IMR-90 (cell line): Measurements from ENCODE around the gene NR1I2. TPM values are rescaled to one million over a fixed set of nuclear protein-coding genes. Genes with fewer than 3 reads are reported as not detected.

Experiments used
- ATAC-seq: fragments of 200-7000 bp; cut with Tn5 transposase; 2 replicates; pipeline ENCODE4 v1.9.1; 2020; ENCODE audit warnings: low read depth, mild to moderate bottlenecking, moderate library complexity
- BruUV-seq: library from RNA; stranded (reverse); fragments of 400-500 nt; replicated peaks from 2 replicates; lab custom pipeline; 2021; lab: Mats Ljungman, UMichigan
- CTCF ChIA-PET: fragments of 300-600 bp; formaldehyde crosslinking; extraction: SDS; loops from one replicate; lab custom pipeline; 2021; ENCODE audit warnings: antibody characterized with exemption; lab: Yijun Ruan, JAX
- POLR2A ChIA-PET: fragments of 300-600 bp; sonication (Branson Sonifier 250); formaldehyde crosslinking; loops from one replicate; lab custom pipeline; 2022; ENCODE audit warnings: antibody characterized with exemption; ENCODE audit not compliant: unreplicated experiment; lab: Charles Lee
- DNase-seq: peaks from one replicate; pipeline ENCODE4 v3.0.0; 2013
- H2AFZ ChIP-seq: replicated peaks from 2 replicates; pipeline ENCODE3; 2013; ENCODE audit warnings: low read length, mild to moderate bottlenecking; ENCODE audit not compliant: poor library complexity
- H2AK5ac ChIP-seq: 2 replicates; pipeline ENCODE4 v1.6.1; 2013; ENCODE audit warnings: low read depth, low read length, inconsistent platforms
- H2AK9ac ChIP-seq: replicated peaks from 2 replicates; pipeline ENCODE3; 2013; ENCODE audit warnings: mild to moderate bottlenecking, low read depth, low read length, moderate library complexity; ENCODE audit not compliant: poor library complexity
- H2BK120ac ChIP-seq: 2 replicates; pipeline ENCODE4 v1.6.1; 2013; ENCODE audit warnings: low read depth, low read length, inconsistent platforms
- H2BK15ac ChIP-seq: 3 replicates; pipeline ENCODE4 v1.6.1; 2013; ENCODE audit warnings: low read depth, low read length, inconsistent platforms
- H2BK20ac ChIP-seq: 2 replicates; pipeline ENCODE4 v1.6.1; 2013; ENCODE audit warnings: low read depth, mild to moderate bottlenecking, inconsistent platforms, low read length, moderate library complexity
- H2BK5ac ChIP-seq: 2 replicates; pipeline ENCODE4 v1.6.1; 2013; ENCODE audit warnings: mild to moderate bottlenecking, low read depth, low read length, inconsistent platforms; ENCODE audit not compliant: poor library complexity, severe bottlenecking
- H3K14ac ChIP-seq: replicated peaks from 2 replicates; pipeline ENCODE4 v1.6.1; 2013; ENCODE audit warnings: low read depth, low read length, inconsistent platforms
- H3K18ac ChIP-seq: 2 replicates; pipeline ENCODE4 v1.6.1; 2013; ENCODE audit warnings: low read depth, low read length, control low read depth
- H3K23ac ChIP-seq: 2 replicates; pipeline ENCODE4 v1.6.1; 2013; ENCODE audit warnings: low read depth, low read length, inconsistent platforms
- H3K27ac ChIP-seq: 2 replicates; pipeline ENCODE4 v1.5.1; 2013; ENCODE audit warnings: mild to moderate bottlenecking, control low read depth, low read length; ENCODE audit not compliant: insufficient read depth
- H3K27me3 ChIP-seq: 2 replicates; pipeline ENCODE4 v1.6.1; 2013; ENCODE audit warnings: low read length; ENCODE audit not compliant: control insufficient read depth, insufficient read depth
- H3K36me3 ChIP-seq: 2 replicates; pipeline ENCODE4 v1.6.1; 2013; ENCODE audit warnings: low read length, mixed read lengths; ENCODE audit not compliant: control insufficient read depth, insufficient read depth
- H3K4ac ChIP-seq: 2 replicates; pipeline ENCODE4 v1.6.1; 2013; ENCODE audit warnings: low read depth, low read length, inconsistent platforms
- H3K4me1 ChIP-seq: 2 replicates; pipeline ENCODE4 v1.6.1; 2013; ENCODE audit warnings: low read length, mixed read lengths; ENCODE audit not compliant: control insufficient read depth, insufficient read depth
- H3K4me2 ChIP-seq: 2 replicates; pipeline ENCODE4 v1.6.1; 2013; ENCODE audit warnings: low read depth, mild to moderate bottlenecking, control low read depth, low read length, moderate library complexity
- H3K4me3 ChIP-seq: 2 replicates; pipeline ENCODE4 v1.5.1; 2013; ENCODE audit warnings: low read depth, mild to moderate bottlenecking, control low read depth, low read length, moderate library complexity; ENCODE audit not compliant: insufficient read depth
- H3K56ac ChIP-seq: 2 replicates; pipeline ENCODE4 v1.6.1; 2013; ENCODE audit warnings: low read length, inconsistent platforms; ENCODE audit not compliant: insufficient read depth; ENCODE audit errors: extremely low read depth
- H3K79me1 ChIP-seq, 2 experiments: 2 replicates each; pipeline ENCODE4 v1.6.1; 2013; ENCODE audit warnings: low read length in 2 of 2, inconsistent platforms in 1 of 2, low read depth in 1 of 2
- H3K9ac ChIP-seq: 2 replicates; pipeline ENCODE4 v1.6.1; 2013; ENCODE audit warnings: low read depth, low read length, control low read depth
- H3K9me1 ChIP-seq: 2 replicates; pipeline ENCODE4 v1.6.1; 2013; ENCODE audit warnings: low read length, inconsistent platforms; ENCODE audit not compliant: insufficient read depth
- H3K9me3 ChIP-seq: 2 replicates; pipeline ENCODE4 v1.6.1; 2013; ENCODE audit warnings: low read length; ENCODE audit not compliant: control insufficient read depth, insufficient read depth
- H4K20me1 ChIP-seq: 2 replicates; pipeline ENCODE4 v1.6.1; 2013; ENCODE audit warnings: low read length, inconsistent platforms; ENCODE audit not compliant: insufficient read depth
- H4K5ac ChIP-seq: 2 replicates; pipeline ENCODE4 v1.6.1; 2013; ENCODE audit warnings: mild to moderate bottlenecking, low read depth, low read length, control low read depth
- H4K8ac ChIP-seq, 2 experiments: 2 replicates each; pipeline ENCODE4 v1.6.1; 2013; ENCODE audit warnings: low read depth in 2 of 2, low read length in 2 of 2, control low read depth in 1 of 2, inconsistent platforms in 1 of 2
- H4K91ac ChIP-seq: 2 replicates; pipeline ENCODE4 v1.6.1; 2013; ENCODE audit warnings: low read depth, low read length, inconsistent platforms; ENCODE audit not compliant: insufficient read depth
- BHLHE40 ChIP-seq: fragments of 150-350 bp; IDR thresholded peaks from 2 replicates; pipeline ENCODE4 v1.6.1; 2016; ENCODE audit warnings: mild to moderate bottlenecking, low read depth, low read length
- CHD1 ChIP-seq: IDR thresholded peaks from 2 replicates; pipeline ENCODE4 v1.6.1; 2012; ENCODE audit warnings: low read depth, low read length, improper control_type of control experiment
- FOS ChIP-seq: fragments of 150-350 bp; IDR thresholded peaks from 2 replicates; pipeline ENCODE4 v1.6.1; 2016; ENCODE audit warnings: low read depth, low read length
- MAZ ChIP-seq: IDR thresholded peaks from 2 replicates; pipeline ENCODE4 v1.6.1; 2012; ENCODE audit warnings: low read depth, mild to moderate bottlenecking, low read length, improper control_type of control experiment, moderate library complexity, borderline replicate concordance
- MXI1 ChIP-seq: IDR thresholded peaks from 2 replicates; pipeline ENCODE4 v1.6.1; 2012; ENCODE audit warnings: low read depth, mild to moderate bottlenecking, low read length, moderate library complexity, borderline replicate concordance
- NFE2L2 ChIP-seq: fragments of 150-350 bp; IDR thresholded peaks from 2 replicates; pipeline ENCODE4 v1.6.1; 2016; ENCODE audit warnings: low read depth, mild to moderate bottlenecking, low read length
- POLR2A ChIP-seq: IDR thresholded peaks from 2 replicates; pipeline ENCODE4 v1.6.1; 2012; ENCODE audit warnings: mild to moderate bottlenecking, low read depth, low read length
- RAD21 ChIP-seq: IDR thresholded peaks from 2 replicates; pipeline ENCODE4 v1.6.1; 2012; ENCODE audit warnings: low read length, improper control_type of control experiment
- RCOR1 ChIP-seq: IDR thresholded peaks from 2 replicates; pipeline ENCODE4 v1.6.1; 2012; ENCODE audit warnings: mild to moderate bottlenecking, low read length, improper control_type of control experiment; ENCODE audit not compliant: insufficient replicate concordance
- RFX5 ChIP-seq: IDR thresholded peaks from 2 replicates; pipeline ENCODE4 v1.8.0; 2012; ENCODE audit warnings: low read depth, mild to moderate bottlenecking, low read length, moderate library complexity
- SMC3 ChIP-seq: fragments of 150-350 bp; IDR thresholded peaks from 2 replicates; pipeline ENCODE4 v1.6.1; 2016; ENCODE audit warnings: low read depth, mild to moderate bottlenecking, antibody characterized with exemption, low read length, moderate library complexity
- WGBS, 2 experiments: methylation state at CpG; one replicate each; pipeline versions ENCODE4 v1.1.5 to v1.1.7; 2013; ENCODE audit warnings: missing lambda C conversion rate in 2 of 2; ENCODE audit not compliant: insufficient read length in 1 of 2; ENCODE audit errors: extremely low coverage in 2 of 2; 5-methylcytosine and 5-hydroxymethylcytosine counted together
- dilution Hi-C: fragments of 300-500 bp; cut with HindIII; formaldehyde crosslinking; loops from one replicate; pipeline ENCODE4 v1.14.3; 2018; ENCODE audit warnings: low sequenced_read_pairs; ENCODE audit not compliant: unreplicated experiment
- in situ Hi-C: fragments of 300-500 bp; cut with MboI; formaldehyde crosslinking; loops from 3 replicates; pipeline ENCODE4 v1.14.3; 2019; ENCODE audit warnings: low sequenced_read_pairs, inconsistent platforms, mixed read lengths
- intact Hi-C: fragments of 100-400 bp; cut with micrococcal nuclease; formaldehyde crosslinking; loops from 2 replicates; pipeline ENCODE4 v1.10.0; 2022
- polyA plus RNA-seq, 3 experiments: library from polyadenylated mRNA; depleted of rRNA; stranded (reverse); fragments of >200 nt; gene quantifications; 2 replicates each; pipeline ENCODE4 v1.2.3, GENCODE V29; 2012; ENCODE audit warnings: low replicate concordance in 1 of 3
- total RNA-seq: library from RNA; depleted of rRNA; stranded (reverse); fragments of >200 nt; gene quantifications from 2 replicates; pipeline ENCODE4 v1.2.3, GENCODE V29; 2012
- TF ChIP-seq, protein P1 (sequence below): conservative IDR thresholded peaks from 2 replicates; pipeline ENCODE4 v1.5.1; 2012; ENCODE audit warnings: mild to moderate bottlenecking, low read depth, low read length, improper control_type of control experiment
- TF ChIP-seq, protein P2 (sequence below): fragments of 150-350 bp; IDR thresholded peaks from 2 replicates; pipeline ENCODE4 v1.6.1; 2016; ENCODE audit warnings: low read depth, mild to moderate bottlenecking, low read length, moderate library complexity, borderline replicate concordance

NR1I2 gene
- total and polyA plus RNA-seq, 2 of the 4 experiments (the other 2 are of a cell fraction), result not detected

DNA sequence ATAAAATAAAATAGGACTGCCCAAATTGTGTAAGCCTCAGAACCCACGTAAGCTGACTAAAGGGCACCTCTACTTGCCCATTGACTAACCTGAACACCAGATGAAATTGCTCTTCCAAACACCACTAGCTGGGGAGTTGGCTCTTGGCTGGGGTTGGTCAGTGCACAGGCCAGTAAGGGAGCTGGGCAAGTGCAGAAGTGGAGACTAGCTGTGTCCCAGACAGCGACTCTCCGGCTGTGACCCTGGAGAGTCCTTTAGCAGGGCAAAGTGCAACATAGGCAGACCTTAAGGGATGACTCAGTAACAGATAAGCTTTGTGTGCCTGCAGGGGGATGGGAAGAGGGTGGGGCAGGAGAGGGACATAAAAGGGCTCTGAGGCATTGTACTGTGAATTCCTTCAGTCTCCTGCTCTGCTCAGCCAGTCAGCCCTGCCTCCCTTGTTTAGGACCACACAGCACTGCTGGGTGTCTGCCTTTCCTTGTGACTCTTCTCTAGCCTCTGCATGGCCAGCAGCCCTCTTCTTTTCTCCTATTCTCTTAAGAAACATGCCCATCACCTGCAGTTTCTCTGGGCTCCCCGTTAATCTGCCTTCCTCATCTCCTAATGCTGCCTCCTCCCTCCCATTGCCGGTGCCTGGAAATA is 13.2 kb downstream of the NR1I2 start:
- TF ChIP-seq, protein P1, sequence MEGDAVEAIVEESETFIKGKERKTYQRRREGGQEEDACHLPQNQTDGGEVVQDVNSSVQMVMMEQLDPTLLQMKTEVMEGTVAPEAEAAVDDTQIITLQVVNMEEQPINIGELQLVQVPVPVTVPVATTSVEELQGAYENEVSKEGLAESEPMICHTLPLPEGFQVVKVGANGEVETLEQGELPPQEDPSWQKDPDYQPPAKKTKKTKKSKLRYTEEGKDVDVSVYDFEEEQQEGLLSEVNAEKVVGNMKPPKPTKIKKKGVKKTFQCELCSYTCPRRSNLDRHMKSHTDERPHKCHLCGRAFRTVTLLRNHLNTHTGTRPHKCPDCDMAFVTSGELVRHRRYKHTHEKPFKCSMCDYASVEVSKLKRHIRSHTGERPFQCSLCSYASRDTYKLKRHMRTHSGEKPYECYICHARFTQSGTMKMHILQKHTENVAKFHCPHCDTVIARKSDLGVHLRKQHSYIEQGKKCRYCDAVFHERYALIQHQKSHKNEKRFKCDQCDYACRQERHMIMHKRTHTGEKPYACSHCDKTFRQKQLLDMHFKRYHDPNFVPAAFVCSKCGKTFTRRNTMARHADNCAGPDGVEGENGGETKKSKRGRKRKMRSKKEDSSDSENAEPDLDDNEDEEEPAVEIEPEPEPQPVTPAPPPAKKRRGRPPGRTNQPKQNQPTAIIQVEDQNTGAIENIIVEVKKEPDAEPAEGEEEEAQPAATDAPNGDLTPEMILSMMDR, result no peak
- TF ChIP-seq MAZ (no peak), BHLHE40 (no peak), POLR2A (no peak), NFE2L2 (no peak), RAD21 (no peak), RFX5 (no peak), SMC3 (no peak), CHD1 (no peak), FOS (no peak), MXI1 (no peak), RCOR1 (no peak)
- TF ChIP-seq, protein P2, sequence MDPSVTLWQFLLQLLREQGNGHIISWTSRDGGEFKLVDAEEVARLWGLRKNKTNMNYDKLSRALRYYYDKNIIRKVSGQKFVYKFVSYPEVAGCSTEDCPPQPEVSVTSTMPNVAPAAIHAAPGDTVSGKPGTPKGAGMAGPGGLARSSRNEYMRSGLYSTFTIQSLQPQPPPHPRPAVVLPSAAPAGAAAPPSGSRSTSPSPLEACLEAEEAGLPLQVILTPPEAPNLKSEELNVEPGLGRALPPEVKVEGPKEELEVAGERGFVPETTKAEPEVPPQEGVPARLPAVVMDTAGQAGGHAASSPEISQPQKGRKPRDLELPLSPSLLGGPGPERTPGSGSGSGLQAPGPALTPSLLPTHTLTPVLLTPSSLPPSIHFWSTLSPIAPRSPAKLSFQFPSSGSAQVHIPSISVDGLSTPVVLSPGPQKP, result no peak
- intact Hi-C loops (no loop called here), in situ Hi-C loops (no loop called here), dilution Hi-C loops (no loop called here)
- no peak overlapping the region for H2BK20ac ChIP-seq
- no peak overlapping the region for H2BK120ac ChIP-seq
- H4K20me1 ChIP-seq, result no peaks in the 10 kb centered on the region
- H3K9me1 ChIP-seq, result no peaks in the 10 kb centered on the region
- H3K4me3 ChIP-seq, result no peak overlapping the region
- no peak for DNase-seq
- no peaks in the 10 kb centered on the region for H3K9me3 ChIP-seq
- no peak overlapping the region for H3K27ac ChIP-seq
- H4K8ac ChIP-seq, result no peak overlapping the region
- H4K5ac ChIP-seq, result no peak overlapping the region
- H3K4me2 ChIP-seq, result no peak overlapping the region
- no peak; the same call in none of the 2 replicates for ATAC-seq
- H2AK5ac ChIP-seq, result no peak overlapping the region
- H3K23ac ChIP-seq, result no peak overlapping the region
- H2BK15ac ChIP-seq, result no peak overlapping the region
- ChIA-PET POLR2A (no interaction called here), CTCF (no interaction called here)
- H2AK9ac ChIP-seq, result no peak overlapping the region
- H3K4ac ChIP-seq, result no peak overlapping the region
- no peak overlapping the region for H2BK5ac ChIP-seq
- 0 out of 2 replicates have a peak, but pooled peaks cover 2% of the 10 kb centered on the region for H3K4me1 ChIP-seq
- H3K56ac ChIP-seq, result no peak overlapping the region
- H3K14ac ChIP-seq, result no peak overlapping the region
- H3K9ac ChIP-seq, result no peak overlapping the region
- H4K91ac ChIP-seq, result no peak overlapping the region
- BruUV-seq, result no TSS peak
- H3K79me1 ChIP-seq, result no peaks in the 10 kb centered on the region
- peaks cover 12% of the 10 kb centered on the region for H3K27me3 ChIP-seq
- no peaks in the 10 kb centered on the region for H3K36me3 ChIP-seq
- H2AFZ ChIP-seq, result peak overlapping the region; percentile 46
- no peak overlapping the region for H3K18ac ChIP-seq
- WGBS, 2 experiments, result 36% methylated on average over 4 of the region's 5 CpGs; no CpG with 5 or more reads in 1 of the 2 experiments
